ENCODE data around the gene ROR2.

The ROR2 gene

GRCh38 chr9:91768507-91768906, 181.5 kb downstream of the ROR2 start:
- no peak for DNase-seq

GRCh38 chr9:91766315-91767069, 183.5 kb downstream of the ROR2 start:
- no peak for DNase-seq

GRCh38 chr9:91765296-91765695, 184.7 kb downstream of the ROR2 start:
- DNase-seq, result no peak

GRCh38 chr9:91764661-91765060, 185.4 kb downstream of the ROR2 start:
- DNase-seq, result no peak

- DNase-seq, result no peak
These were observed 188.7 kb downstream of the ROR2 start for GRCh38 chr9:91761362-91761761.

- DNase-seq, result no peak
These were observed 189.1 kb downstream of the ROR2 start for GRCh38 chr9:91760906-91761305.

GRCh38 chr9:91758491-91758981, 191.5 kb downstream of the ROR2 start:
- peak; percentile 58 for DNase-seq

GRCh38 chr9:91757782-91758181, 192.2 kb downstream of the ROR2 start:
- no peak for DNase-seq

GRCh38 chr9:91756510-91756780, 193.6 kb downstream of the ROR2 start:
- no peak for DNase-seq

- DNase-seq, result no peak
These were observed 194.1 kb downstream of the ROR2 start for GRCh38 chr9:91755761-91756509.

GRCh38 chr9:91753711-91754110, 196.3 kb downstream of the ROR2 start:
- DNase-seq, result no peak

- DNase-seq, result no peak
These were observed 198.1 kb downstream of the ROR2 start for GRCh38 chr9:91751922-91752321.

- DNase-seq, result no peak
These were observed 199.7 kb downstream of the ROR2 start for GRCh38 chr9:91750343-91750742.

- no peak for DNase-seq
These were observed 203.1 kb downstream of the ROR2 start for GRCh38 chr9:91746904-91747303.

- DNase-seq, result no peak
These were observed 203.7 kb downstream of the ROR2 start for GRCh38 chr9:91746357-91746756.

- DNase-seq, result no peak
These were observed 205.9 kb downstream of the ROR2 start for GRCh38 chr9:91744114-91744513.

GRCh38 chr9:91741522-91741921, 208.5 kb downstream of the ROR2 start:
- DNase-seq, result no peak

- no peak for DNase-seq
These were observed 209.3 kb downstream of the ROR2 start for GRCh38 chr9:91740701-91741100.

- DNase-seq, result no peak
These were observed 213.0 kb downstream of the ROR2 start for GRCh38 chr9:91736898-91737601.

GRCh38 chr9:91736311-91736710, 213.7 kb downstream of the ROR2 start:
- no peak for DNase-seq

GRCh38 chr9:91735049-91735448, 215.0 kb downstream of the ROR2 start:
- no peak for DNase-seq

GRCh38 chr9:91734371-91734981, 215.6 kb downstream of the ROR2 start:
- peak; percentile 71 for DNase-seq

GRCh38 chr9:91733006-91733624, 216.9 kb downstream of the ROR2 start:
- DNase-seq, result no peak

All from stimulated activated CD4-positive, alpha-beta T cell treated with anti-CD3 and anti-CD28 coated beads, Interleukin-15, amount 100 ng/mL, for 24 hours (primary cell).